Testis (tissue), 2 donors: Measurements from ENCODE around the gene PSMF1.

Experiments
- POLR2A ChIP-seq: fragments of 450-650 bp; IDR thresholded peaks from one replicate; pipeline ENCODE4 v1.6.1; 2017; ENCODE audit warnings: antibody characterized with exemption, mild to moderate bottlenecking, moderate library complexity
- TF ChIP-seq, protein P1 (sequence below), 3 experiments: fragments of 450-650 bp in 2 of 3; fragments of 200-600 bp in 1 of 3; sonication (generic) in 1 of 3; IDR thresholded peaks; one replicate each; pipeline ENCODE4 v1.5.1; 2016 to 2019; ENCODE audit warnings: antibody characterized with exemption in 3 of 3, mild to moderate bottlenecking in 2 of 3, moderate library complexity in 1 of 3

GRCh38 chr20:1171461-1172093, 53.2 kb downstream of the PSMF1 start:
- TF ChIP-seq, protein P1, sequence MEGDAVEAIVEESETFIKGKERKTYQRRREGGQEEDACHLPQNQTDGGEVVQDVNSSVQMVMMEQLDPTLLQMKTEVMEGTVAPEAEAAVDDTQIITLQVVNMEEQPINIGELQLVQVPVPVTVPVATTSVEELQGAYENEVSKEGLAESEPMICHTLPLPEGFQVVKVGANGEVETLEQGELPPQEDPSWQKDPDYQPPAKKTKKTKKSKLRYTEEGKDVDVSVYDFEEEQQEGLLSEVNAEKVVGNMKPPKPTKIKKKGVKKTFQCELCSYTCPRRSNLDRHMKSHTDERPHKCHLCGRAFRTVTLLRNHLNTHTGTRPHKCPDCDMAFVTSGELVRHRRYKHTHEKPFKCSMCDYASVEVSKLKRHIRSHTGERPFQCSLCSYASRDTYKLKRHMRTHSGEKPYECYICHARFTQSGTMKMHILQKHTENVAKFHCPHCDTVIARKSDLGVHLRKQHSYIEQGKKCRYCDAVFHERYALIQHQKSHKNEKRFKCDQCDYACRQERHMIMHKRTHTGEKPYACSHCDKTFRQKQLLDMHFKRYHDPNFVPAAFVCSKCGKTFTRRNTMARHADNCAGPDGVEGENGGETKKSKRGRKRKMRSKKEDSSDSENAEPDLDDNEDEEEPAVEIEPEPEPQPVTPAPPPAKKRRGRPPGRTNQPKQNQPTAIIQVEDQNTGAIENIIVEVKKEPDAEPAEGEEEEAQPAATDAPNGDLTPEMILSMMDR (IDR thresholded peaks at IDR 0.05): no peak
- TF ChIP-seq POLR2A: no peak
